ENCODE results near the gene TTBK2. TPM values are rescaled to one million over a fixed set of nuclear protein-coding genes. Genes with fewer than 3 reads are reported as not detected.

The TTBK2 gene
- total RNA-seq, 4 donors from 2014 or later, result 8.3 to 28.8 (median 11.8) TPM

DNA sequence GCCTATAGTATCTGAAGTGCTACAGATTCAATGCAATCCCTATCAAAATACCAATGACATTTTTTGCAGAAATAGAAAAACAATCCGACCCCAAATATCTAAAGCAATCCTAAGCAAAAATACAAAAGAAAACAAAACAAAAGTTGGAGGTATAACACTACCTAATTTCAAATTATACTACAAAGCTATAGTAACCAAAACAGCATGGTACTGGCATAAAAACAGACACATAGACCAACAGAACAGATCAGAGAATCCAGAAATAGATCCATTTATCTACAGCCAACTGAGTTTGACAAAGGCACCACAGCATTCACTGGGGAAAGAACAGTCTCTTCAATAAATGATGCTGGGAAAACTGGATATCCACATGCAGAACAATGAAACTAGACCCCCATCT lies 159.8 kb downstream of the TTBK2 start:
- DNase-seq (ENCODE audit: low spot score), result no peak
- no peak for ATAC-seq (ENCODE audit: low FRiP score)

DNA sequence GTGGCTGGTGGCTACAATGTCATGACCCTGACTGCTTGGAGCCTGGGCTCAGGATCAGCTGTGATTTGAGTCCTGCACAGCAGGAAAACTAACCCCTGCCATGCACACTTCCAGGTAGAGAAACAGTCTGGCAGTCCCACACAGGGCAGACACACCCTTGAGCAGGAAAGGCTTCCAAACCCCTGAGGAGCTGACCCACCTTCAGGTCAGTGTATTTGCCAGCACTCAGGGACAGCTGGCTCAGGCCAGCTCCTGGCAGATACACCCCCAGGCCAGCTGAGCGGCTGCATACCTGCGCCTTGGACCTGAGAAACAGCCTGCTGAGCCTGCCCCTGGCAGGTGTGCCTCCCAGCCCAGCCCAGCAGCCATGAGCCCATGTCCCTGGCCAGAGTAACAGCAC lies 161.5 kb downstream of the TTBK2 start:
- no peak for TF ChIP-seq CTCF (IDR thresholded peaks at IDR 0.05)
- DNase-seq (ENCODE audit: low spot score) (no peak), ATAC-seq (ENCODE audit: low FRiP score) (peak; percentile 10)

More for the DNA sequence above, 159.8 kb downstream of the TTBK2 start:
- no peak for TF ChIP-seq CTCF (IDR thresholded peaks at IDR 0.05)

- no peak for TF ChIP-seq CTCF (IDR thresholded peaks at IDR 0.05)
- DNase-seq (ENCODE audit: low spot score) (no peak), ATAC-seq (ENCODE audit: low FRiP score) (no peak)
Observed at GRCh38 chr15:42750306-42750705, 170.3 kb downstream of the TTBK2 start.

DNA sequence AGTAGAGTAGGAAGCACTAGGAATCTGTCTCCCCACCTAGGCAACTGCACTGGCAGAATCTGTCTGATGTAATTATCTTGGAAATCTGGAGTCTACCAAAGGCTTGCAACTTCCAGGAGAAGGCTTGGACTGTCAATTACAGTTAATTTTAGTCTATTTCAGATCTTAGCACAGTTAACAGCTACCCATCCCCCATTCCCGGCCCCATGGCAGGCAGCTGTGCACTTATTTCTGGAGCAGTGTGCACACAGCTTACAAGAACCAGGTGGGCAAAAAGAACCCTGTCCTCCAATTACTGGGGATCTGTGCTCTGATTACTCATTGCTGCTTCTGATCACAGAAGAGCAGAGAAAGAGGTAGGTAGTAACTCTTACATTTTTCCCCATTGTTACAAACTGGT lies 171.3 kb downstream of the TTBK2 start:
- ATAC-seq (ENCODE audit: low FRiP score) (no peak), DNase-seq (ENCODE audit: low spot score) (no peak)
- TF ChIP-seq CTCF (IDR thresholded peaks at IDR 0.05), result no peak

- no peak for TF ChIP-seq CTCF (IDR thresholded peaks at IDR 0.05)
- no peak for DNase-seq (ENCODE audit: low spot score)
- no peak for ATAC-seq (ENCODE audit: low FRiP score)
Observed at GRCh38 chr15:42744195-42744594, 176.4 kb downstream of the TTBK2 start.

GRCh38 chr15:42742149-42742548 lies 178.4 kb downstream of the TTBK2 start:
- DNase-seq (ENCODE audit: low spot score) (no peak), ATAC-seq (ENCODE audit: low FRiP score) (no peak)
- no peak for TF ChIP-seq CTCF (IDR thresholded peaks at IDR 0.05)

GRCh38 chr15:42741710-42742109 lies 178.9 kb downstream of the TTBK2 start:
- DNase-seq (ENCODE audit: low spot score) (no peak), ATAC-seq (ENCODE audit: low FRiP score) (no peak)
- TF ChIP-seq CTCF (IDR thresholded peaks at IDR 0.05), result no peak
